ENCODE results near the gene TMEM141.
A peak's percentile ranks its signal among the peaks of the same experiment; 100 is the strongest.
"Not testable (repeated sequence)": the region's sequence is repeated elsewhere in the genome, so short reads cannot be mapped to it uniquely, and the experiment has no call there.

Gene TMEM141

DNA sequence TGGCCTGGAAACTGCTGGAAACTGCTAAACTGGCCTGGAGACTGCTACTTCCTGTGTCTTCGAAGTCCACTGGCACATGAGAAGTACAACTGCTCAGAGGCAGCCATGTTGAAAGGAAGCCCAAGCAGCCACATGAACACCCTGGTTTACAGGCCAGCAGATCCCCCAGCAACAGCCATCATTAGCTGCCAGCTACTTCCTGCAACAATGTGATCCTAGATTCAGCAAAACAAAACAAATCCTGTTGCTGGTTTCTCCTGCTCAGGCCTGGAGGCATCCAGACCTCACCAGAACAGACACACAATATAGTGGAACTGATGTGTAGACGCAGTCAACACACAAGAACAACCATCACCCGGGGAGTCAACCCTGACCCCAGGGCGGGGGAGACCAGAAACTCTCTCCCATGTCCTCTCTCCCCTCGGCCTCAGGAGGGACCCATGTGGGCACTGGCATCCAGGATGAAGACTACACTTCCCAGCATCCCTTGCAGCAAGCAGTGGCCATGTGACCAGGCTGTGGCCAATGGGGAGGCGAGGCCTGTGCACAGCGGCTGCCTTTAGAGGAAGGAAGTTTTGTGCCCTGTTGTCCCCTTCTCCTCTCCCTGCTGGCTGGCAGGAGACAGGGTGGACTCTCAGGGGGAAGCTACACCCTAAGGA is 17.6 kb upstream of the TMEM141 start:
- DNase-seq (ENCODE audit: low read depth in 2 of 3, low spot score in 2 of 3), result no peak

DNA sequence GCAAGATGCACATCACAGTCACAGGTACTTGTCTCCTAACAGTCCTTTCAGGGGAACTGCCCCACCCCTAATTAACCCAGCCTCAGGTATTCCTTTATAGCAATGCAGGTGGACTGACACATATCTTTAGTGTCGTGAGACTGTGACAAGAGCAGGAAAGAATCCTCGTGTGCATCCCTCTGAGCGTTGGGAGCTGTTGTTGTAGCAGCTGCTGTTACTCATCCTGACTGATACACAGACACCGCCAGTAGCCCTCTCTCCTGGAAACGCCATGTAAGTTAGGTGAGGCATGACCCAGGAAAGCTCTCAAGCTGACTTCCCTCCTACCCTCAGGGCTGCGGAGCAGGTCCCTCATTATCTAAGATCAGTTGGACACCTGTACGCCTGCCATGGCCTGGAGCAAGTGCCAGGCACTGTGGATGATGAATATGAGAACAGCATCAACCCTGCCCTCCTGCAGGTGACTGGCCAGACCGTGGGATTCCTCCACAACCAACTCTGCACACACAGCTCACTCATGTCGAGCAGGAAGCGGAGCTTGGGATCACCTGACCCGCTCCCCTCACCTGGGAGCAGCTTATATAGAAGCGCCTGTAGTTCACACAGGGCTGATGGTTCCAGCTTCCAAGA is 16.6 kb upstream of the TMEM141 start:
- no peak for DNase-seq (ENCODE audit: low read depth in 2 of 3, low spot score in 2 of 3)

GRCh38 chr9:136775191-136775590 is 16.0 kb upstream of the TMEM141 start:
- no peak for DNase-seq (ENCODE audit: low read depth in 2 of 3, low spot score in 2 of 3)

GRCh38 chr9:136776947-136777346 is 14.2 kb upstream of the TMEM141 start:
- no peak for DNase-seq (ENCODE audit: low read depth in 2 of 3, low spot score in 2 of 3)

DNA sequence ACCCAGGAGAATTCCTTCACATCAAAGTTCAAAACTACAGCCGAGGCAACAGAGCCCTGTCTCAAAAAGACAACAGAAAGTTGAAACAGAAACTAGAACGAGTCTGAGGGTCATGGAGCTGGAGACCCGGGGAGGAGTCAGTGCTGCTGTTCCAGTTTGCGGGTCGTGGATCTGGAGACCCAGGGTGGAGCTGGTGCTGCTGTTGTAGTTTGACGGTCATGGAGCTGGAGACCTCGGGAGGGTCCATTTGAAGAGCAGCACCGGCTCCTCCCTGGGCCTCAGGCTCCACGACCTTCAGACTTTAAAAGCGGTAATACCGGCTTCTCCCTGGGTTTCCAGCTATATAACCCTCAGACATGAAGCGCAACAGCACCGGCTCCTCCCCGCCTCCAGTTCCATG is 13.8 kb upstream of the TMEM141 start:
- no peak for DNase-seq (ENCODE audit: low read depth in 2 of 3, low spot score in 2 of 3)

DNA sequence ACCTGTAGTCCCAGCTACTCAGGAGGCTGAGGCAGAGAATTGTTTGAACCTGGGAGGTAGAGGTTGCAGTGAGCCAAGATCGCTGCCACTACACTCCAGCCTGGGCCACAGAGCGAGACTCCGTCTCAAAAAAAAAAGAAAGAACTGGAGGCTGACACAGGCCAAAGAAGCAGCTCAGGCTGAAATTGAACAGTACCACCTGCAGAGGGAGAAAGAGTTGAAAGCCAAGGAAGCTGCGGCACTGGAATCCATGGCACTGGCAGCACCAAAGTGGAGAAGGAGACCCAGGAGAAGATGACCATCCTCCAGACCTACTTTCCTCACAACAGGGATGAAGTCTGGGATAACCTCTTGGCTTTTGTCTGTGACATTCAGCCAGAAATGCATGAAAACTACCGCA is 11.3 kb upstream of the TMEM141 start:
- DNase-seq (ENCODE audit: low read depth in 2 of 3, low spot score in 2 of 3), result no peak

GRCh38 chr9:136782452-136782851 is 8.7 kb upstream of the TMEM141 start:
- no peak for DNase-seq (ENCODE audit: low read depth in 2 of 3, low spot score in 2 of 3)

DNA sequence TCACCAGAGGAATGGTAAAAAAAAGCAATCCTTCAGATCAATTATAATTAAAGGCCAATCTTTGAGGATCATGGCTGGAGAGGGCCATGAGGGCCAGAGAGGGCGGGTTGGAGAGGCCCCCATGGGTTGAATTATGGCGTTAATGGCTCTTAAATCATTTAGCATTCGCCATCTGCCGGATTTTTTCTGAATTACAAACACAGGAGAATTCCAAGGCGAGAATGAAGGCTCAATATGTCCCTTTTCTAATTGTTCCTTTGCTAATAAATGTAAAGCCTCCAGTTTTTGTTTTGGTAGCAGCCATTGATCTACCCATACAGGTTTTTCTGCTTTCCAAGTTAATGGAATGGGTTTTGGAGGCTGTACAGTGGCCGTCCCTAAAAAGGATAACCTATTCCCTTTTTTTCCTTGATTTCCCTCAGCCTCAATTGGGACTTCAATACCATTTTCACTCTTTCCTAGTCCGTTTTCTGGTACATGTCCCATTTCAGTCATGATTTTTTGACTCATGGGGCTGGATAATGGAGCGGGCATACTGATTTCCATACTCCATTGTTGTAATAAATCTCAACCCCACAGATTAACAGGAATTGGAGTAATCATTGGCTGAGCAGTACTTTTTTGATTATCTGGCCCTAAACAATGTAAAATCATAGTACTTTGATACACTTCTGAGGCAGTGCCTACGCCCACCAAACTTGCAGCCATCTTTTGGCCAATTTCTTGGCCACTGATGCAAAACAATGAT is 6.7 kb upstream of the TMEM141 start:
- no peak for DNase-seq (ENCODE audit: low read depth in 2 of 3, low spot score in 2 of 3)

DNA sequence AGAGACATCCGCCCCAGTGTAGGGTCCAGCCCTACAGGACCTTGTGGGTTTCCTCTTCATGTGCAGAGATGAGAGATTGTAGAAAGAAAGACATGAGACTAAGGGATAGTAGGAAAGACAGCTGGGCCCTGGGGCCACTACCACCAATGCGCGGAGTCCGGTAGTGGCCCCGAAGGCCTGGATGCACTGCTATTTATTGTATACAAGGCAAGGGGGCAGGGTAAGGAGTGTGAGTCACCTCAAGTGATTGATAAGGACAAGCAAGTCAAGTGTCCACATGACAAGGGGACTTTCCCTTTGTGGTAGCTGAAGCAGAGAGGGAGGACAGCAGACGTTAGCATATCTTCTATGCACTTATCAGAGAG is 6.2 kb upstream of the TMEM141 start:
- no peak for DNase-seq (ENCODE audit: low read depth in 2 of 3, low spot score in 2 of 3)

- not testable (repeated sequence) for DNase-seq (ENCODE audit: low read depth in 2 of 3, low spot score in 2 of 3)
Observed at GRCh38 chr9:136785565-136786355, 5.4 kb upstream of the TMEM141 start.

- DNase-seq (ENCODE audit: low read depth in 2 of 3, low spot score in 2 of 3), result no peak
Observed at GRCh38 chr9:136786451-136786850, 4.7 kb upstream of the TMEM141 start.

DNA sequence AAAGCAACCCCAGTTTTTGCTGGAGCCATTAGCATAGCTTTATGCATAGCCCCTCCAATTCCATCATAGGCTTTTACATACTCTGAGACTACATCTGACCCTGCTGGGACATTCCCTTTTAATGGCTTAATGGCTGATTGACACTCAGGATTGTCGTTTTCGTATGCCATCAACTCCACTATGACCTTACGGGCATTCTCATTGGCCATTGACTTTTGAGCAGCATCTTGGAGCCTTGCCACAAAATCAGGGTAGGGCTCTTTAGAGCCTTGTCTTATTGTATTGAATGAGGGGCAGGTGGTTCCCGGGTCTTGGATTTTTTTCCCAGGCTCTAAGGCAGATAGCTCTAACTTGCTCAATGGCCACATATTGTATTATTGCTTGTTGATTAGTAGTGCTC is 4.2 kb upstream of the TMEM141 start:
- DNase-seq (ENCODE audit: low read depth in 2 of 3, low spot score in 2 of 3), result not testable (repeated sequence)

DNA sequence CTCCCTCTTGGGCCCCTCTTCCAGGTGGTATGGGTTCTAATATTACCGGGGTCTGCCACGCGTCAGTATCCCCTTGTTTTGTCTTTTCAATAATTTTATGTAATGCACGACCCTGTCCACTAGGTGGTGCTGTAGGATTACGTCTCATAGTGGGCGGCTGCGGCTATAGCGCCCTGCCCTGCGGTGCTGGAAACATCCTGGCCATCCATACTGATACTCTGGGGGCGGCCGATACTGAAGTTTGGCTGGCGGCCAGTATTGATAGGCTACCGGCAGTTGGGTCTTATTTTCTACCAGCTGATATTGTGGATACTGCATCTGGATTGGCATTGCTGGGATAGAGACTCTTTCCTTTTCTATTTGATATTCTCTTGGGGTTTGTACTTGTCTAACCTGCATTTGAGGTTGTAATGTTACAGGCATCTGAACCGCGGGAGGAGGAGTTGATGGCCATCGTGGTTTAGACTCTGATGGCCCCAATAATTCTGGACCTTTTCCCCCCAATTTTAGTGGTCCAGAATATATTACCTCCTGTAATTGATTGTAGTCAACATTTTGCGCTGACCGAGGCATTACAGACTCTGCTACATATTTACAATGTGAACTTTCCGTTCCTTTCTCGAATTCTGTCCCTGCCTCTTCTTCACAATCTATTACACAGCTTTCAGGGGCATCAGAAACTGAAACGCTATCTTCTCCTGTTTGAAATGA is 3.3 kb upstream of the TMEM141 start:
- DNase-seq (ENCODE audit: low read depth in 2 of 3, low spot score in 2 of 3), result peak; percentile 45 to 54 (median 48)

- DNase-seq (ENCODE audit: low read depth in 2 of 3, low spot score in 2 of 3), result not testable (repeated sequence)
Observed at GRCh38 chr9:136788644-136789522, 2.3 kb upstream of the TMEM141 start.

DNA sequence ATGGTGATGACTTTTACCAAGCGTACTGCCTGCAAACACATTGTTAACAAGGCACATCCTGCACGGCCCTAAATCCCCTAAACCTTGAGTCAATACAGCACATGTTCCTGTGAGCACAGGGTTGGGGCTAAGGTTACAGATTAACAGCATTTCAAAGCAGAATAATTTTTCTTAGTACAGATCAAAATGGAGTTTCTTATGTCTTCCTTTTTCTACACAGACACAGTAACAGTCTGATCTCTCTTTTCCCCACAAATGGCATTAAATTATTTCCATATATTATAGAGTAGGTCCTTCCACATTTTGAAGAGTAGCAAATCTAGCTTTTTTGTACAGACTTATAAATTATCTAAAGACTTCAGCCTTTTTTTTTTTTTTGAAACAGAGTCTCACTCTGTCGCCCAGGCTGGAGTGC is 1.6 kb upstream of the TMEM141 start:
- no peak for DNase-seq (ENCODE audit: low read depth in 2 of 3, low spot score in 2 of 3)

DNA sequence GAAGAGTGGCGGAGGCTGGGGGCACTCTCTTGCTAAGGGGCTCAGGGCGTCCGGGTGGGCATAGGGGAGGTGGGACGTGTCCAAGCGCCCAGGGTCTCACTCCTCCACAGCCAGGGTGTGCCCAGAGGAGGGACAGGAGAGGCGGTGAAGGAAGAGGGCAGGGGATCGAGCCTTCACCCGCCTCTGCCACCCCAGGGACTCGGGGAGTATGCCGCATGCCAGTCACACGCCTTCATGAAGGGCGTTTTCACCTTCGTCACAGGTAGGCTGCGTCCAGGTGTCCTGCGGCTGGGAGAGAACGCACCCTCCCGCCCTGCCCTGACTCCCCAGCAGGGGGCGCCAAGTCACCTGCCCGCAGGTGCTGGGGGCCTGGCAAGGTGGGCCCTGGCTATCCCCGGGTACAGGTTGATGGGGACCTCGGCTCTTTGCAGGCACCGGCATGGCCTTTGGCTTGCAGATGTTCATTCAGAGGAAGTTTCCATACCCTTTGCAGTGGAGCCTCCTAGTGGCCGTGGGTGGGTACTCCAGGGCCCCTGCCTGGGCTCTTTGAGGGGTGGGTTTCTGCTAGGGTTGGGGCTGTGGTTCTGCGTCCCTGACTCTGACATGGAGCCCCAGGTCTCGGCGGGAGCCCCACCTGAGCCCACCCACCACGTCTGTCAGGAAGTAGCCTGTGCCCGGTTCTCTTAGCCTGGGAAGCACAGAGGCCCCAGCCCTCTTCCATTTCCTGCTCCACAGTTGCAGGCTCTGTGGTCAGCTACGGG is 552 bp downstream of the TMEM141 start:
- peak in 2 of 3 experiments; percentile 57 to 58 for DNase-seq (ENCODE audit: low read depth in 2 of 3, low spot score in 2 of 3)

- no peak for DNase-seq (ENCODE audit: low read depth in 2 of 3, low spot score in 2 of 3)
Observed at GRCh38 chr9:136792321-136793085, 1.4 kb downstream of the TMEM141 start.

All from activated CD8-positive, alpha-beta memory T cell treated with anti-CD3 and anti-CD28 coated beads for 48 hours (primary cell).